ENCODE data around the gene PUS10.
"Not testable (repeated sequence)": the region's sequence is repeated elsewhere in the genome, so short reads cannot be mapped to it uniquely, and the experiment has no call there.

The PUS10 gene

GRCh38 chr2:60965499-60965785 lies 52.6 kb downstream of the PUS10 start:
- no peak for DNase-seq

GRCh38 chr2:60964651-60965498 lies 53.2 kb downstream of the PUS10 start:
- no peak for DNase-seq

- DNase-seq, result no peak
Measured at GRCh38 chr2:60963190-60963589, 54.9 kb downstream of the PUS10 start.

DNA sequence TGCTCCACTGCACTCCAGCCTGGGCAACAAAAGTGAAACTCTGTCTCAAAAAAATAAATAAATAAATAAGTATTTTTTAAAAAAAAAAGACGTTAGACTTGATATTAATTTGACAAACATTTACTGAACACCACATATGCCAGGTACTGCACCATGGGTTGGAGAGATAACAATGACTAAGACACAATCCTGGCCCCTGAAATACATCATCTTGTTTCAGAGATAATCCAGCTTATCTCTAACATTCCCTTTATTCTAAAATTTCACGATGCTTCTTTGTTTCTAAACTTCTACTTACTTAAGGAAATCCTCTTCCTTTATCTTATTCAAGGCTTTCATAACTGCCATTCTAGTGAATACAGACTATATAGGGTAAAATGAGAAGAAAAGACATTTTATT lies 55.5 kb downstream of the PUS10 start:
- no peak for DNase-seq

DNA sequence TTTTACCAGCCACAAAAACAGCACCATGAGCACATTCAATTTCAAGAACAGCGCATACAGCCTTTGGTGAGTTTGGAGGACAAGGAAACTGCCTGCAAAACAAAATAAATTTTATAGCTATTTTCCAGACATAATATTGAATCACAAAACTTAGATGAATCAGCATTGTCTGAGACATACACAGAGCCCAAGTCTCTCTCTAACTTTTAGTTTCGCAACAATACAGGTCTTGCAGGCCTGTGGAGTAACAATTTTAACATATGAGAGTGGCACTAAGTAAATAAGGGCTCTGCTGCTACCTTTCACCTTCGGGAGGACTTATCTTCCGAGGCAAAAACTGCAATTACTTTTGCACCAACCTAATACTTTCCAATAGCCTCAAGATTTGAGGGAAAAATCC lies 56.6 kb downstream of the PUS10 start:
- DNase-seq, result no peak

GRCh38 chr2:60960706-60961105 lies 57.3 kb downstream of the PUS10 start:
- no peak for DNase-seq

GRCh38 chr2:60959501-60959900 lies 58.6 kb downstream of the PUS10 start:
- no peak for DNase-seq

GRCh38 chr2:60958800-60959199 lies 59.3 kb downstream of the PUS10 start:
- no peak for DNase-seq

GRCh38 chr2:60958361-60958760 lies 59.7 kb downstream of the PUS10 start:
- DNase-seq, result no peak

GRCh38 chr2:60957643-60958042 lies 60.4 kb downstream of the PUS10 start:
- DNase-seq, result no peak

DNA sequence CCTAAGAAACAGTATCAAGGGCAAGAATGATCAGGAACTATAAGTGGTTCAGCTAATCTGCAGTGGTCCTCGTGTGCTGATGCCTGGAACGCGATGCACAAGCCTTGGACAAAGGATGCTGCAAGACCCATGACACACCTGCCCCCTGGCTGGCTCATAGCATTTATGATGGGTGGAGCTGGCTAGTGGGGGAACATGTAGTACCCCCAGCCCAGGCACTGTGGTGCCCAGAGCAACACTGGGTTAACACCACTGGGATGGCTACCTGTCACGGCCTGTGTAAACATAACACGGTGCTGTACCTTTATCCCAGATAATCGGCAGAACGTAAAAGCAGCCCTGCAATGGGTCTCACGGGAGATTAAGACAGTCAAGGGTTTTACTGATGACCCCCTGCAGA lies 60.8 kb downstream of the PUS10 start:
- DNase-seq, result no peak

DNA sequence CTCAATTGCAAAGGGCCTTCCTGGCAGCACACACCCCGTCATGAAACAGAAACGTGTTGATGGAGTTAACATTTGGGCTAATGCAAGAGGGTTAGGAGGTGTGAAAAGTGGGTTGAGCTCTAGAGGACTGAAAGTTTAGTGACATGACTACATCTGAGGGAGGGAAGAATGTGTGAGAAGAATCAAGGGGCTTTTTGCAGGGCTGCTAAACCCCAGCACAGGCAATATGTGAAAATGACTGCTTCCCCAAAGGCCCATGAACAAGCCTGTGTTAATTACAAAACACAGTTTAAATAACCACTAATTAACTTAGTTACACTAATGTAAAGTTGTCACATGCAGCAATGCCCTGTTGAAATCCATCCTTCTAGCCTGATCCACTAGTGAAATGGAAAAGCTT lies 63.9 kb downstream of the PUS10 start:
- no peak for DNase-seq

DNA sequence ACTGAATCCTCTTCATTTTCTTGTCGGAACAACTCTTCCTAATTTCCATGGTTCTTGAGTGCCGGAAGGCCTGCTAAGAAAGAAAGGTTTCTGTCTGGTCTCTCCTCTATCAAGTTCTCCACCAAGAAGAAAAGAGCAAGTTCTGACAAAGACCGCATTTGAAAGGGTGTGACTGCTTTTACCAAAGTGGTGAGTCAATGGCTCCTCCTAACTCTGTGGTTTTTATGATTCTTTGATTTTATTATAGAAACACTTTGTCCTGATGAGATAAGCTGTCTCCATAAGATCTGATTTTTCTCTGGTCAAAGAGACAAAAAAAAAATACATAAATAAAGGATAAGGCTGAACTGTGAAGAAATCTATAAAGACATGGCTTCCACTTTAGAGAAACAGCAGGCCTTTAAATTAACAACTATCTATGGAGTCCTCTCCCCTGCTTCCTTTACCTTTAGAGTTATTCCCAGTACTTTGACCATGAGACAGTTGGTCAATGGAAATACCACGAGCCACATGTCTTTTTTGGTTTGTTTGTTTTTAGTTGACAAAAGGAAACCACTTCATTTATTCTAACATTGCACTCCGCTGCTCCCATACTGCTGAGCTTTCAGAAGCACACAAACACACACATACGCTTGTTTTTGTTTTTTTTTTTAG lies 69.0 kb downstream of the PUS10 start:
- DNase-seq, result no peak

DNA sequence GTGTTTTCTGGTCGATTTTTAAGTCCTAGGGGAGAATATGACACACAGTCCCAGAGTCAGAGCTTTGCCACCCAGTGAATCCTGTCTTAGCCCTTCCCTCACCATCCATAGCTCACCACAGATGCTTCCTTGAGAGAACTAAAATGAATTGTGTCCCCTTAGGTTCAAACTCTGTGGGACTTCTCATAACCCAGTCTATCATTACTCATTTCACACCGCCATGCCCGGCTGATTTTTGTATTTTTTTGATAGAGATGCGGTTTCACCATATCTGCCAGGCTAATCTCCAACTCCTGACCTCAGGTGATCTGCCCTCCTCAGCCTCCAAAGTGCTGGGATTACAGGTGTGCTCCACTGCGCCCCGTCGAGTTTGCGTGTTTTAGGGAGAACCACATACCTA lies 69.9 kb downstream of the PUS10 start:
- no peak for DNase-seq

DNA sequence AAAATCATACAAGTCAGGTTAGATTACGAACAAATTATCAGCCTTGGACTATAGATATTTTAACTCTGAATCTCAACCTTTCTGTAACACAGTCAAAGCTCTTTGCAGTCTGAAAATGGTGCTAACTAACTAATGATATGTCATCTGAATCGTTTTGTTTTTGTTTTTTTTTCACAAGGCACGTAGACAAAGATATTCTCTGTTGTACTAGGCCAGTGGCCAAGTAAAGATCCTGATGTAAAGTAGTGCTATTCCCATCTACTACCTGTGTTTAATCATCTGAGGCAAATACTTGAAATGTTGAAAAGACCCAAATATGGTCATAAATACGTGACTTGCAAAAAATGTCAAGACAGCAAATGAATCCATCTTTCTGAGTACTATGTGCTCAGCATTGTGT lies 71.0 kb downstream of the PUS10 start:
- no peak for DNase-seq

- DNase-seq, result no peak
Measured at GRCh38 chr2:60945341-60945740, 72.7 kb downstream of the PUS10 start.

- no peak for DNase-seq
Measured at GRCh38 chr2:60939622-60940021, 78.4 kb downstream of the PUS10 start.

GRCh38 chr2:60938301-60938700 lies 79.8 kb downstream of the PUS10 start:
- DNase-seq, result no peak

- no peak for DNase-seq
Measured at GRCh38 chr2:60936757-60937156, 81.3 kb downstream of the PUS10 start.

- DNase-seq, result no peak
Measured at GRCh38 chr2:60934165-60934722, 83.8 kb downstream of the PUS10 start.

DNA sequence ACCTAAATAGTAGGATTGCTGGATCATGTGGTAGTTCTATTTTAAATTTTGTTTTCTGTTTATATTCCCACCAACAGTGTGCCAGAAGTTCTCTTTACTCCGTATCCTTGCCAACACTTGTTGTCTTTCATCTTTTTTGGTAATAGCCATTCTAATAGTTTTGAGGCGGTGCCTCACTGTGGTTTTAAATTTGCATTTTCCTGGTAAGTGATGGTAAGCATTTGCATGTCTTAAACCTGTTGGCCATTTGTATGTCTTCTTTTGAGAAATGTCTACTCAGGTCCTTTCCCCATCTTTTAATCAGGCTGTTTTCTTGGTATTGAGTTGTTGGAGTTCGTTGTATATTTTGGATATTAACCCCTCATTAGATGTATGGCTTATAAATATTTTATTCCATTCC lies 85.1 kb downstream of the PUS10 start:
- no peak for DNase-seq

DNA sequence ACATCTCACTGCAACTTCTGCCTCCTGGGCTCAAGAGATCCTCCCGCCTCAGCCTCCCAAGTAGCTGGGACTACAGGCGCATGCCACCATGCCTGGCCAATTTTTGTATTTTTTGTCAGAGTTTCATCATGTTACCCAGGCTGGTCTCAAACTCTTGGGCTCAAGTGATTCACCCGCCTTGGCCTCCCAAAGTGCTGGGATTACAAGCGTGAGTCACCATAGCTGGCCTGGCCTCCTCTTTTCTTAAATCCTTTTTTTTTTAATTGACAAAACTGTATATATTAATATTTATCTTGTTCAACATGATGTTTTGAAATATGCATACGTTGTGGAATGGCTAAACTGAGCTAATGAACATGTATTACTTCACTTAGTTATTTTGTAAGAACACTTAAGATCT lies 86.0 kb downstream of the PUS10 start:
- not testable (repeated sequence) for DNase-seq

DNA sequence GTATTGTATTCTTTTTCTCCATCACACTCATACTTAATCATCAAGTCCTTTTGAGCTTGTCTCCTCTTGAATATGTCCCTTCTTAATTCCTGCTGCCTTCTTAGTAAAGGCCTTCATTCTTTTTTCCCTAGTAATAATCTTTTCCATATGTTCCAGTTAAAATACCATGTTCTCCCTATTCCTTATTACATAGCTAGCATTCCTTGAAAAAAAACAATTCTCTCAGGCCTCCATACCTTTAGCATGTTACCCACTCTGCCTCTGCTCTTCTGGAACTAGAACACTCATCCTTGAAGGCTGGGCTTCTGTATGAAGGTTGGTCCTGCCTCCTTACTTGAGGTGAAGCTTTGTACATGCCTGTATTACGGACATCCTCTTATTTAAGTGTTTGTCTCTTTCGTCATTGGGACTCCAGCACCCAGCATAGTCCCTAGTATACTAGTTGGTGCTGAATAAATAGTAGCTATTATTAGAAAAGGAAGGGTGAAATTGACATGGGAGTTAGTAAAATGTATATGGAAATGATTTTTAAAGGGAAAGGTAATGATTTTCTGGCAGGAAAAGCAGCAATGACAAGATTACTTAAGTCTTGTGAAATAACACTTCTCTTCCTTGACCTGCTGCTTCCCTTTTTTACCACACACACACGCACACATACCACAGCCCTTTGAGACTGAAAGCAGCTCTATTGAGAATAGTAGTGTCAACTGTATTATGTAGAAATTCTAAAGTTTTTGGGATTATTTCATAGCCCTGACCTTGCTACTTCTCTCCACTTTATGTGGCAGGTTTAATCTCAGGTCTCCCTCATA lies 91.1 kb downstream of the PUS10 start:
- no peak for DNase-seq
